Endothelial cell of umbilical vein (primary cell): ENCODE results near the gene ADGRL3.
"Not testable (repeated sequence)": the region's sequence is repeated elsewhere in the genome, so short reads cannot be mapped to it uniquely, and the experiment has no call there.

Experiments used
- CTCF ChIP-seq, 2 donors: IDR thresholded peaks; 1 replicate in 1 of 2; 2 replicates in 1 of 2; pipeline ENCODE4 v1.5.1; 2011; ENCODE audit warnings: low read length in 2 of 2, mild to moderate bottlenecking in 2 of 2, moderate library complexity in 2 of 2, control low read depth in 1 of 2, inconsistent platforms in 1 of 2, low read depth in 1 of 2; ENCODE audit not compliant: insufficient read depth in 1 of 2; ENCODE audit errors: extremely low read depth in 1 of 2
- EZH2 ChIP-seq: IDR thresholded peaks from 2 replicates; pipeline ENCODE4 v1.6.1; 2012; ENCODE audit warnings: borderline replicate concordance, low read depth, mild to moderate bottlenecking, moderate library complexity, low read length, inconsistent platforms; ENCODE audit not compliant: severe bottlenecking
- FOS ChIP-seq: IDR thresholded peaks from 2 replicates; pipeline ENCODE4 v1.6.1; 2011; ENCODE audit warnings: mild to moderate bottlenecking, low read length, moderate library complexity, borderline replicate concordance; ENCODE audit not compliant: insufficient read depth
- GATA2 ChIP-seq: IDR thresholded peaks from 2 replicates; pipeline ENCODE4 v1.7.0; 2011; ENCODE audit warnings: low read depth, mild to moderate bottlenecking, moderate library complexity, mixed read lengths, low read length; ENCODE audit not compliant: insufficient read length, insufficient read depth
- JUN ChIP-seq: IDR thresholded peaks from 2 replicates; pipeline ENCODE4 v1.6.1; 2011; ENCODE audit warnings: borderline replicate concordance, low read depth; ENCODE audit not compliant: insufficient read length, insufficient read depth
- MYC ChIP-seq: IDR thresholded peaks from one replicate; pipeline ENCODE4 v1.6.1; 2011; ENCODE audit warnings: mild to moderate bottlenecking, low read depth, low read length
- POLR2A ChIP-seq: IDR thresholded peaks from 2 replicates; pipeline ENCODE4 v1.6.1; 2012; ENCODE audit warnings: low read depth, mild to moderate bottlenecking, control low read depth, low read length
- POLR2AphosphoS5 ChIP-seq: IDR thresholded peaks from 2 replicates; pipeline ENCODE4 v1.6.1; 2012; ENCODE audit warnings: low read depth, mild to moderate bottlenecking, control low read depth, low read length, moderate library complexity; ENCODE audit not compliant: insufficient read depth
- TF ChIP-seq, protein P1 (sequence below): IDR thresholded peaks from 2 replicates; pipeline ENCODE4 v1.6.1; 2011; ENCODE audit not compliant: insufficient read depth, insufficient read length

DNA sequence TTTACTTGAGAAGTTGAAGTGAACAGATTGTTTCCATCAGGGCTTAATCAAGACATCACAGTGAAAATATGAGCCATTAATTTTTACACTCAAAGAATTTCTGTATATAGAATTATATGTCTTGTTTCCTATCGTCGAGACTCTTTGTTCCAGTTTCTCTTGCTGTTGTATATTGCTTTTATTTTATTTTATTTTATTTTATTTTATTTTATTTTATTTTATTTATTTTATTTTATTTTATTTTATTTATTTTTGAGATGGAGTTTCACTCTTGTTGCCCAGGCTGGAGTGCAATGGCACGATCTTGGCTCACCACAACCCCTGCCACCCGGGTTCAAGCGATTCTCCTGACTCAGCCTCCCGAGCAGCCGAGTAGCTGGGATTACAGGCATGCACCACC lies 786.8 kb downstream of the ADGRL3 start:
- not testable (repeated sequence) for TF ChIP-seq CTCF (IDR thresholded peaks at IDR 0.05; ENCODE audit: extremely low read depth in 1 of 2, insufficient read depth in 1 of 2, low read depth in 1 of 2, low read length in 2 of 2); JUN; FOS; POLR2A; POLR2AphosphoS5; EZH2; GATA2; MYC
- TF ChIP-seq, protein P1, sequence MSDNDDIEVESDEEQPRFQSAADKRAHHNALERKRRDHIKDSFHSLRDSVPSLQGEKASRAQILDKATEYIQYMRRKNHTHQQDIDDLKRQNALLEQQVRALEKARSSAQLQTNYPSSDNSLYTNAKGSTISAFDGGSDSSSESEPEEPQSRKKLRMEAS, result not testable (repeated sequence)
